ENCODE results near the gene PLD4.

The PLD4 gene

GRCh38 chr14:104964546-104964945, 39.9 kb downstream of the PLD4 start:
- H3K4me3 ChIP-seq (ENCODE audit: low read depth, low read length) = no peak overlapping the region
- no peak for TF ChIP-seq CTCF (IDR thresholded peaks at IDR 0.05; ENCODE audit: low read depth, low read length)

GRCh38 chr14:104965561-104966231, 41.0 kb downstream of the PLD4 start:
- H3K4me3 ChIP-seq (ENCODE audit: low read depth, low read length) = no peak overlapping the region
- TF ChIP-seq CTCF (IDR thresholded peaks at IDR 0.05; ENCODE audit: low read depth, low read length) = no peak

GRCh38 chr14:104966261-104966865, 41.7 kb downstream of the PLD4 start:
- no peak for TF ChIP-seq CTCF (IDR thresholded peaks at IDR 0.05; ENCODE audit: low read depth, low read length)
- no peak overlapping the region for H3K4me3 ChIP-seq (ENCODE audit: low read depth, low read length)

GRCh38 chr14:104966981-104967385, 42.3 kb downstream of the PLD4 start:
- H3K4me3 ChIP-seq (ENCODE audit: low read depth, low read length) = no peak overlapping the region
- no peak for TF ChIP-seq CTCF (IDR thresholded peaks at IDR 0.05; ENCODE audit: low read depth, low read length)

- TF ChIP-seq CTCF (IDR thresholded peaks at IDR 0.05; ENCODE audit: low read depth, low read length) = no peak
- H3K4me3 ChIP-seq (ENCODE audit: low read depth, low read length) = peak overlapping the region; percentile 35
Measured at GRCh38 chr14:104967386-104968152, 42.9 kb downstream of the PLD4 start.

- H3K4me3 ChIP-seq (ENCODE audit: low read depth, low read length) = peak overlapping the region; percentile 35
- no peak for TF ChIP-seq CTCF (IDR thresholded peaks at IDR 0.05; ENCODE audit: low read depth, low read length)
Measured at GRCh38 chr14:104968153-104968527, 43.5 kb downstream of the PLD4 start.
